ELR (cell line): Measurements from ENCODE around the gene KLHDC8A.
"Not testable (repeated sequence)": the region's sequence is repeated elsewhere in the genome, so short reads cannot be mapped to it uniquely, and the experiment has no call there.

Source experiments
- DNase-seq: peaks from one replicate; pipeline ENCODE4 v3.0.0-alpha.2; 2015; ENCODE audit warnings: low read depth

The KLHDC8A gene

DNA sequence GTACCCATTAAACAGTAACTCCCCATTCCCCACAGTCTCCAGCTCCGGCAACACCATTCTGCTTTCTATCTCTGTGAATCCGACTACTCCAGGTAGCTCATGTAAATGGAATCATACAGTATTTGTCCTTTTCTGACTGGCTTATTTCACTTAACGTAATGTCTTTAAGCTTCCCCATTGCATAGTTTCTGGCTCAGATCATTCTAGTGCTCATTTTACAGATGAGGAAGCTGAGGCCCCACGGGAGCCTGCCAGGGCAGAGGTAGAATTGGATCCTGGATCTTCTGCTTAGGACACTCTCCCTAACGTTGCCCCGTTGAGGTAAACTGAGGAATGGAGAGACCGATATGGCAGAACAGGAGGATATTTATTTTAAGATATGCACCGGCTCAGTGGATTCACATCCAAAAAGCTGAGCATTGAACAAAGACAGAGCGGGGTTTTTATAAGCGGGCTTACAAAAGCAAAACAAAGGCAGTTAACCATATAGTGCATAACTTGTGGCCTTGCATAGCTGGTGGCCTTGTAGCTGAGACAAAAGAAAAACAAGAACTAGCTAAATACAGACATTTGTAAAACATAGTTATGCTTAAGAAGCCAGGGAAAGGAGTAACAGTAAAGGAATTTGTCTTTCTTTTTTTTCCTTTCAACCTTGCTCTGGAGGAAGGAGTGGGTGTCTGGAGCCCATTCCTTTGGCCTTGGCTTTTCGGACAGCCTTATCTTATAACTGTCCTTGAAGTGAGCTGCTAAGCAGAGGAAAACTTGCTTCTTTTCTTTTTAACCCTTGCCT lies 15.3 kb upstream of the KLHDC8A start:
- DNase-seq = peak; percentile 16

DNA sequence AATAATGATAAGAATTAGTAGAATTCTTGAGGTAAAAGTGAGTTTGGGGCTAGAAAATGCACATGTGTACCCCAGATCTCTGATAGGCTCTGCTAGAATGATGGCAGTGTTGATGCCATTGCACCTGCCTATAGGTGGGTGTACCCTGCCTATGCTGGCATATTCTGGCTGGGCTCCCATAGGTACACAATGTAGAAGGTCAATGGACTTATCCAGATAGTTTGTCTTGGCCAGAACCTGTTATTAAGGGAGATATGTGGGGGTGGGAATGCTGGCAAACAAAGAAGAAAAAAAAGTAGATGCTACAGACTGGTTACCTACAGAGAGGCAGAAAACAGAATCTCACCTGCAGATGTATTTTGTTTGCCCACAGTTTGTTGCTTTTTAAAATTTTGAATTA lies 14.1 kb upstream of the KLHDC8A start:
- DNase-seq = no peak

DNA sequence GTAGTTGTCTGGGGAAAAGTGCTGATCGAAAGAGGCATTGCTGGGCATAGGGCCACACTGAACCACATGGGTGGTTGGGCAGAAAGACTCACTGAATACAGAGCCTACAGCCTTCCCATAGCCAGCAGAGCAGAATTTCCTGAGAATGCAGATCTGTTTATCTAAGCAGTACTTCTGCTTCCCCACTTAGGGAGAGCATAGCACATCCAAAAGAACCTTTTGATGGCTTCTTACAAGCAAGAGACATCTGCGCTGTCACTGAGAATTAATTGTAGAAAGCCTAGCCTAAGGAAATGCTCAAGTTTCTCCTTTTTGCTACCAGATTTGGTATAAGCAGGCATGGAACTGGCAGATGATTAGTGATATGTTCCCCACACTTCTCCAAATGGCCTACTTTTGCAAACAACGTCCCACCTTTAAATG lies 13.0 kb upstream of the KLHDC8A start:
- no peak for DNase-seq

DNA sequence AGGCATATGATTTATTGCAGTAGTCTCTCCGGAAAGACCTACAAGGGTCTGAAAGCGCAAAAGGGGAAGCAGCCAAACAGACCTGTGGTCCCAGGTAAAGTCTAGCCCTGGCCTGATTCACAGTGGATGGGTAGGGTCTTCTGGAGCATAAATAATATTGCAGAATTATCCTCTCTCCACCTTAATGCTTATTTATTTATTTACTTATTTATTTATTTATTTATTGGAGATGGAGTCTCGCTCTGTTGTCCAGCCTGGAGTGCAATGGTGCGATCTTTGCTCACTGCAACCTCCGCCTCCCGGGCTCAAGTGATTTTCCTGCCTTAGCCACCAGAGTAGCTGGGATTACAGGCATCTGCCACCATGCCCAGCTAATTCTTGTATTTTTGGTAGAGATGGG lies 11.8 kb upstream of the KLHDC8A start:
- no peak for DNase-seq

DNA sequence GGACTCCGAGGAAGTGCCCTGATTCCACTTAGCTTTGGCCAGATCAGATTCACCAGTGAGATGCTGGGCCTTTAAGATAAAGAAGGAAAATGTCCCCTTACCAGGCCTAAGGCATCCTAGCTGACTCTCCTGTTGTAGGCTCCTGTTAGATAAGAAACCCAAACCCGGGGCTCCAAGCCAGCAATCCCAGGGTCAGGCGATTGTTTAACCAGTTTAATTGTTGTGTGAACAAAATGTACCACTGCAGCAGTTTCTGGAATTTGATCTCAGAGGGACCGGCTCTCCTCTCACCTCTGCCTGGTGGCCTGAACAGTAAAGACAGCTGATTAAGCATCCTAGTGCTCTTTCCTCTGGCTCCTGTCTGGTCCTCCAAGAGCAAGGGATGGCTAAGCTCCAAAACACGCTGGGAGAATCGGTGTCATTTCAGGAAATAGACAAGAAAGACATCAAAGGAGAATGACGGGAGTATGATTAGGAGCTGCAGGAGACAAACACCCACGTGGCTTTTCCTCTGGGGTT lies 9.3 kb upstream of the KLHDC8A start:
- DNase-seq = no peak

DNA sequence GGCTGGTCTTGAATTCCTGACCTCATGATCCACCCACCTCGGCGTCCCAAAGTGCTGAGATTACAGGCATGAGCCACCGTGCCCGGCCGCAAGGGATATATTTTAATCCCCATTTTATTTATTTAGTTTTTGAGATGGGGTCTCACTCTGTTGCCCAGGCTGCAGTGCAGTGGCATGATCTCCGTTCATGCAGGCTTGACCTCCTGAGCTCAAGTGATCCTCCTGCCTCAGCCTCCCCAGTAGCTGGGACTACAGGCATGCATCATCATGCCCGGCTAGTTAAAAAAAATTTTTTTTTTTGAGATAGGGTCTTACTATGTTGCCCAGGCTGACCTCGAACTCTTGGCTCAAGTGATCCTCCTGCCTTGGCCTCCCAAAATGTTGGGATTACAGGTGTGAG lies 8.4 kb upstream of the KLHDC8A start:
- DNase-seq = not testable (repeated sequence)

DNA sequence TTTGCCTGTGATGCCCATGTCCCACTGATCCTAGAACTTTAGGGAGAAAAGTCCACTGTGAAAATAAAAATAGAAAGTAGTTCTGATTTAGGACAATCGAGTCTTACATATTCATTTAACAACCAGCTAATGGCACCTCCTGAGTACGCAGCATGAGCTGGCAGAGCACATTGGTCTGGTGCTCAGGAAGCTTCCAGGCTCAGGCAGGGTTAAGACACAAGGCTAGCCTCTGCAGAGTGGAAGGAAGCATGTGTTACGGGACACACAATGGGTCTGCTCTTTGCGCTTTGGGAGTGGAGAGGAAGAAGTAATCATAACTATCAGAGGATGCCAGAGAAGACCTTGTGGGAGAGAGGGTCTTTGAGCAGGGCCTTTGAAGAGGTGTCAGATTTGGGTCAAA lies 4.2 kb upstream of the KLHDC8A start:
- DNase-seq = no peak

DNA sequence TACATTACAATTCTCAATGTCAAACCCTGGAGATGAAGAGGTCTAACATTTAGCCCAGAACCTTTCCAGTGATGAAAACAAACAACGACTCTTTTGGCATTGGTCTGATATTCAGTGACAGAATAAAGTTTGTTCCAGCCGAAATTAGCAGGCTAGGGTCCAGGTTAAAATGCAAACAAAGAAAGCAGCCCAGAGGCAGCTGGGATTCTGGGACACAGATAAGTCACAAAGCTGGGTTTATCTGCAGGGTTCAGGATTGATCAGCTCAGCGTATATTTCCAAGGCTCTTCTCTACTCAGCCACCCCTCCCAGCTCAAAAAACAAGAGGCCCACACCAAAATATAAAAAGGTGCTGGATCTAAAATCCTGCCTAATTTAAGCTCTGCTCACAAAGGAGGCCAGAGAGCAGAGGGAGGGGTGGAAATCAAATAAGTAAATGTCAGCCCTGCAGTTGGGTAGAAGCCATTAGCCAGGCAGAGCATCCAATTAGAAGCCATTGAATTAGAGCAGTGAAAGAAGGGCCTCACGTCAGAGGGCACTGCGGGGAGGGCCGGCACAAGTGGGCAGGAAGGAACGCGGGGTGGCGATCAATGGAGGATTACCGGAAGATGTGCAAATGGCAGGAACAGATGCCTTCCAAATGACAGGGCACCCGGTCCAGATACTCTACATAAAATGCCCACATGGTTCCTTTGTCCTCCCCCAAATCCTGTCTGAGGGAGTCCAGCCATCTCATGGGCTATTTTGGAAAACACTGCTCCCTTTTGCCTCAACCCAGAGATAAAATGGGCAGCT lies 3.2 kb upstream of the KLHDC8A start:
- DNase-seq = no peak

DNA sequence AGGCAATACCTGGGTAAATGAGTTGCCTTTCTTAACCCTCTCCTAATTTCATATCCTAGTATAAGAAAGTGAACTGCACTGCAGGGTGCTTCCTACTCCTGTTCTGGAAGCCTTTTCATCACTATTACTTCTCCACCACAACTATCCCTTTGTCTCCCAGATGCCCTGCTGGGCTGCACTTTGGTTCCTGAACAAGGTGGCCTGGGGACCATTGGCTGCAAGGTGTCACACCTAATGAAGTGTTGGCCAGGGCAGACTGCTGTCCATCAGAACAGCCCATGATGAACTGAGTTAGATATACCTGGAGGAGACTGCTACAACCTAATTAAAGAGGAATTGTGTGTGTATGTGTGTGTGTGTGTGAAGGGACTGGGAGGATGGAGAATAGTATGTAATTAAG lies 1.9 kb upstream of the KLHDC8A start:
- no peak for DNase-seq

DNA sequence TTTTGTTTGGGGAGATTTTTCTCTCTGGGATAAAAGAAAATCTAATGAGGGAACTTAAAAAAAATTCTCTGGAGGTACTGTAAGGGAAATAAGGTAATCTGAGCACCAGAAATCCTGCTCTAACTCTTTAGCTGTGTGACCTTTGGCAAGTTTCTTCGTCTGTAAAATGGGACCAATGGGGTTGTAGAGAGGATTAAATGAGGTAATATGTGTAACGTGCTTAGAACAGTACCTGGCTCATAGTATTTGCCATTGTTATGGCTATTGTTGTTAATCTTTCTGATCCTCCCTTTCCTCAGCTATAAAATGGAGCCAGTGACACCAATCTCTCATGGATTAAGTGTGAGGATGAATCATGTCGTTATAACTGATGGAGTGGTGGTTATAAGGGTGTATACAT lies 845 bp upstream of the KLHDC8A start:
- no peak for DNase-seq

DNA sequence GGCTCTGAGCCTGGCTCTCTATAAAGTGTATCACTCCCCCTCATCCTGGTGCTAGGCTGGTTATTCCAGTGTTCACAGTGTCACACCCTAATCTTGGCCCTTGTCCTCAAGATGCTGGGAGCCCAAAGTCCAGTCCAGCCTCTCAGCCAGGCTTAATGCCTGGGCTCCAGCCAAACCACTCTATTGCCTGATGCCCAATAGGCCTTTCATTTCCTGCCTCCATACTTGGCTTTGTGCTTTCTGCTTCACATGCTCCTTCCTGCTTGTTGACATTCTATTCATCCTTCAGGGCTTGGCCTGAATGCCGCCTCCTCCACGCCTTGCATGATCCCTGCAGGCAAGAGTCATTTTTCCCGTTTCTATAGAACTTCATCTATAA lies 1.7 kb downstream of the KLHDC8A start:
- no peak for DNase-seq

DNA sequence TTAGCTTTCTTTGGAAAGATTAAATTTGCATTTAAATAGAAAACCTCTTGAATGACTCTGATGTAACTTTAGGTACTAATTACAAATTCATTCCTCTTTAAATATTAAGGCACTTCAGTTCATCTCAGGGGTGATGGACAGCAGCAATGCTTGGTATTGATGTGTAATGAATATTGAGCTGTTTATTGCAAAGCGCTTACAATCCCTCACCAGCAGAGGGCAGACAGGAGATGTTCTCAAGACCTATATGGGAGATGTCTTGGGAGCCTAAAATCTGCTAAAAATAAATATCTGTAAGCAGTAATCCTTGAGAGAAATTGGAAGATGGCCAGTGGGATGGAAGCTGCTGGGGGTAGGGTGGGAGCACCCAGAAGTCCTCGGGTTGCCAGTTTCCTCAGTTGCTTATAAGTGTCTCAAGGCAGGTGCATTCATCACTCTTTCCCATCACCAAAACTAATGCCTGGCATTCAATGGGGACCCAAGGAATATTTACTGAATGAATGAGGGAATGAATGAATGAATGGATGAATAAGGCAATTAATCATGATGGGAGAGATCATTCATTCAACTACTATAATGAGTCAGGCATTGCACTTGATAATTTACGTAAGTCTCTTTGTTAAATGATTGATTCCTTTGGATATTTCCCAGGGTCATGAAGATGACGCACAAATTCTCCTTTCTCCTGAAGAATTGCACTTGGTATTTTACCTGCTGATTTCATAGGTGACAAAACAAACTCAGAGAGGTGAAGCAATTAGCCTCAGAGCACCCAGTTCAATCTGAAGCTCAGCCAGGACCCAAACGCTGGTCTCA lies 2.3 kb downstream of the KLHDC8A start:
- DNase-seq = peak; percentile 74

DNA sequence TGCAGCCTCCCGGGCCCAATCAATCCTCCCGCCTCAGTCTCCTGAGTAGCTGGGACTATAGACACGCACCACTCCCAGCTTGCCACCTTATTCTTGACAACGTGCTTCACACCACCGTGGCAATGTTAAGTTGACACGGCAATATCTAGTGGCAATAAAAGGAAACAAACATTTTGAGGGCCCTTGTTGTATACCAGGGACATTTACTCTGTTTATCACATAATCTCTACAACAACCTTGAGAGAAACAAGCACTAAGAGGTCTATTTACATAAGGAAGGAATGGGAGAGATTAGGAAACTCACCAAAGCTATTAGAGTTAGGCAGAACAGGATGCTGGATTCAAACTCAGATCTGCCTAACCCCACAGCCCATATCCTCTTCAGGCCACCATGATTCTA lies 3.1 kb downstream of the KLHDC8A start:
- no peak for DNase-seq

DNA sequence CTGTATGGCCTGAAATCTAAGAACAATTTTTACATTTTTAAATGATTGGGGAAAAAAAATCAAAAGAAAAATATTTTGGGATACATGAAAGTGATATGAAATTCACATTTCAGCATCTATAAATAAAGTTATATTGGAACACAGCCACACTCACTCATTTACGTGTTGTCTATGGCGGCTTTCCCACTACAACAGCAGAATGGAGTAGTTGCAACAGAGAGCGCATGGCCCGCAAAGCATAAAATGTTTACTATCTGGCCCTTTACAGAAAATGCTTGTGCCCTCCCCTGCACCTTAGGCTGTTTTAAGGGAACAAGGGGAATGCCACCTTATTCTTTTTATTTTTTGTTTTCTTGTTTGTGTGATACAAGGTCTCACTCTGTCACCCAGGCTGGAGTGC lies 3.5 kb downstream of the KLHDC8A start:
- no peak for DNase-seq

DNA sequence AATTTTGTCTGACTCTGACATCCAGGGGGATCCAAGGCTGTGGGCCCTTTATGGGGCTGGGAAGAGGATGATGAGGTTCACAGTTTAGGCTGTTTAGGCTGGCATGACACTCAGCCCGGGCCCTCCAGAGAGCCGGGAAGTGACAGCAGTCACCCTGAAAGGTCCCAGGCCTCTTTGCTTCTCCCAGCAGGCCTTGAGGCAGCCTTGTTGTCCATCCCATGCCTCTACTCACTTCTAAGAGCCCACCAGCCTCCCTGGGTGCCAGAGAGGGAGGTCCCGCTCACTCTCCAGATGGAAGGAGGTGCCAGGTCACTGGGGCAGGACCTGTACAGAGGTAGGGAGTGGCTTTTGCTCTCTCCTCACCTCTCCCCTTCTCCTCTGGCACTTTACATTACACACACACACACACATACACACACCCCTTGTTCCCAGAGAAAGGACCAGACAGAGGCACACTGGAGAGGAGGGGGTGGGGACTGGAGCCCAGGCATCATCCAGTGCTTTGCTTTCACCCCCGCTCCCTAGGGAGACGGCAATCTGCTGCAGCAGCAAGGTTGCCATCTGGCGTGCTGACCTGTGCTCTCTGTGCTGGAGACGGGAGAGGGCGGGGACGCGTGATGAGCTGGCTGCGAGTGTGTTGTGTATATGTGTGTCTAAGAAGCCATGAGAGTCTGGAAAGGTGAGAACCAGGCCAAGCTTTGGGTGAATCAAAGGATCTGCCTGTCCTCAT lies 4.6 kb downstream of the KLHDC8A start:
- peak; percentile 43 for DNase-seq

DNA sequence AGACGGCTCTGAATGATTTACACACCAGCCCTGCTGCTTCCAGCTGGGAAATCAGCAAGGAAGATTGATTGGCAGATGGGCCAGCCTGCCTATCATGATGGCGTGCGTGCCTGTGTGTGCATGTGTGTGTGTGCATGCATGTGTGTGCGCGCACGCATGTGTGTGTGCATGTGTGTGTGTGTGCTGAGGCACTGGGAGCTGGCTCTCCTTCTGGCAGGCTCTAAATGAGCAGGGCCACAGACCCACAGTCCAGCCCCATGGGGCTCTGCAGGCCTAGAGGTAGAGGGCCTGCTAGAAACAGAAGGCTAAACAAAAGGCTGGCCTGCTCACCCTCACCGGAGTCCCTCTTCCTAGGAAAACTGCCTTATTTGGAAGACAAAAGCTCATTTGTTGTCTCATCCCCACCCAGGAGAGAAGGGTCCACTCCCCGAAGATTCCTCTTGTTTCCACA lies 6.0 kb downstream of the KLHDC8A start:
- no peak for DNase-seq

DNA sequence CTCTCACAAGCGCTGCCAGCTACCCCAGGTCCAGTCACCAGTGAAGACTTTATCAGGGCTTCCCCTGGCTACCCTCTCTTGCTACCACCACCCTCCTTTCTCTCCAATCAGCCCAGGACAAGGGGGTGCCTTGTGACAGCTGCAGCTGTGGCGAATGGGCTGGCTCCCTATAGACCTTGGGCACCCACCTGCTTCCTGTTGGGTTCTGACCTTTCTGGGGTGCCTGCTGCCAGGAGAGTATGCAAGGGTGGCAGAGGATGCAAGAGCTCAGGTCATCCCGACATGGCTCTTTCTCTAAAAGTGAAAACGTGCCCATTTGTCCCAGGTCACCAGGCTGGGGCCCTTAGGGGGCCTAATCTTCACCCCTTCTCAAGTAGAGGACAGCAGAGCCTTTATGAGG lies 6.6 kb downstream of the KLHDC8A start:
- DNase-seq = no peak

DNA sequence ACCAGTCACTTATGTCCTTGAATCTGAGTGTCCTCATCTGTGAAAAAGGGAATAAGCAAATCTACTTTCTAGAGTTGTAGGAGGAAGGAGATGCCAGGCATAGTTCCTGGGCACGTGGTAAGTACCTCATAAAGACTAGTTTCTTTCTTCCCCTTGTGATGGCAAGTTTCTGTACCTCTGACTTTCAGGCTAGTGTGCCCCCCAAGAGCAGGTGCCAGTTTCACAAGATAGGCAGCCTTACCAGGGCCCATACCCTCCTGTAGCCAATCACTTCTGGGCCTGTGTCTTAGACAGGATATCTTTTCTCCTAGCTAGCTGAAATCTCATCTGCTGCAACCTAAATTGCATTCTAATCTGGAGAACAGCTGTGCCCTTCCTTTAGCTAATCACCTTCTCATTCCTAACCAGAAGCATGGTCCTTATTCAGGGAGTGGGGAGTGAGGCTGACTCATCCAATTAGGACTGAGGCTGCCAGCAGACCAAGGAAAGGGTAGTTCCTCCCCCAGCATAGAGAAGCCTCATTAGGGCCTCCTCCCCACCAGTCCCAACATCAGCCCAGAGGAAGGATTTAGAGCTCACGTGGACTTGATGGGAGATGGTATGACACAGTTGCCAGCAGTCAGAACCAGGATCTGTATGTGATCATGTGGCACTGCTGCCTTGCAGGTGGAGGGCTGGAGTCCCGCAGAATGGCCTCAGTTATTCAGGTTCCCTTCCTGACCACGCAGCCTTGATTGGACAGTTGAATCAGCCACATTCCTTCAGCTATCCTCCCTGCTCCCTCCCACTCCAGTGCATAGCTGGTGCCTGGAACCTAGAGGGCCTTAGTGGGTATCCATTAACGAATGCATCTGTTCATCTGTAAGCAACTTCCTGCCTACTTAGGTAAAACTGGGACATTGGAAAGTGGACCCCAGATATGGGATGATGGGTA lies 7.9 kb downstream of the KLHDC8A start:
- no peak for DNase-seq

DNA sequence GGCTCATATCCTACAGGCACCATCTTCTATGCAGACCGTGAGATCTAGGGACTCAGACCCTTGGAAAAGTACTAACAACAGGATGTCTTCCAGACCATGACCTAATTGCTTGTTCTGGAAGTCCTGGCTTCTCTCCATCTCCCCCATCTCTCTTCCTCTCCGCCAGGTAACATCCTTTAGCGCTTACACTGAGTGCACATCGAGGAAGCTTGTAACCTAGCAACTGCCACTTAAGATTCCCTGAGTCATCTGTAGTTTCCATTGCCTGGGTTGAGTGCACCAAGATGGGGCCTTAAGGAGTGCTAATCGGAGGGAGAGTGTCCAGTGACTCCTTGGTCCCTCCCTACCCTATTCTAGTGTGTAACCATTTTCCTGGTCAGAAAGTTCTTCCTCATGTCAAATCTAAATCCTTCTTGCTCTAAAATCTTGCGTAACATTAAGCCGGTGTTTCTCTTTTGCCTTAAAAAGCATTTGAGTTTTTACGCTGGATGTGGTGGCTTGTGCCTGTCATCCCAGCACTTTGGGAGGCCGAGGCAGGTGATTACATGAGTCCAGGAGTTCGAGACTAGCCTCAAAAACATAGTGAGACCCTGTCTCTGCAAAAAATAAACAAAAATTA lies 9.7 kb downstream of the KLHDC8A start:
- no peak for DNase-seq

DNA sequence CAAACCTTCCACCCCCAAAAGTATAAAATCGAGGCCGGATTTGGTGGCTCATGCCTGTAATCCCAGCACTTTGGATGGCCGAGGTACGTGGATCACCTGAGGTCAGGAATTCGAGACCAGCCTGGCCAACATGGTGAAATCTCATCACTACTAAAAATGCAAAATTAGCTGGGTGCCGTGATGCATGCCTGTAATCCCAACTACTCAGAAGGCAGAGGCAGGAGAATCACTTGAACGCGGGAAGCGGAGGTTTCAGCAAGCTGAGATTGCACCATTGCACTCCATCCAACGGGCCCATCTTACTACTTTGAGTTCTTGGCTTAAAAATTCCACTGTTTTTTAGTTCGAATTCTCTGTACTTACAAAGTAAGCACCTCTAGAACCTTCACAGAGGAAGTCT lies 11.0 kb downstream of the KLHDC8A start:
- no peak for DNase-seq
